ENCODE data around the gene WBP4. TPM values are rescaled to one million over a fixed set of nuclear protein-coding genes. Genes with fewer than 3 reads are reported as not detected.

WBP4 gene
- total RNA-seq, 4 donors from 2014 or later = 6.1 to 12.6 (median 7.1) TPM

DNA sequence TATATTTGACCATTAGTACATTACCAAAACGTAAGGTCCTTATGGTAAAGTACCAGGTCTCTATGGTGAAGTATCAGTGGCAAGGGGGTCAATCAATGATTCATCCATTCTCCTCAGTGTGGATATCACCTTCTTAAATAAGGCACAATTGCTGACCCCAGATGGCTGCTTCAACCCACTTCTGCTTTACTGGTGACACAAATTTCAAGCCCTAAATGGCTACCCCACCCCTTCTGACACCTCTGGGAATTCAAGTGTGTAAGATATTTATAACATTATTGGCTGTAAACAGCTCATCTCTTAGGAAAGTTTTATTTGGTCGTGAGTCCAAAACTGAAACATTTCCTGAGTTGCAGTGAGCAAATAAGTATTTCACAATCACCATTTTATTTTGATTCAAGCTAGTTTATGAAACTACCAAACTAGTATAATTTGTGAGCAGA lies 7.9 kb upstream of the WBP4 start:
- peaks cover 0 to 1% (median 0%) of the 10 kb centered on the region in 3 donors for H3K36me3 ChIP-seq
- peak overlapping the region in 1 of 4 donors; percentile 0 for H3K4me3 ChIP-seq
- intact Hi-C loops (cut with DNase I) = no loop called here
- 46 to 52% methylated on average over 2 of the region's 2 CpGs for WGBS, 2 donors
- H3K27me3 ChIP-seq = no peaks in the 10 kb centered on the region
- H3K27ac ChIP-seq = peak overlapping the region; percentile 19 to 77 (median 64)
- peaks cover 19 to 95% (median 45%) of the 10 kb centered on the region in 3 donors for H3K4me1 ChIP-seq
- no peak for TF ChIP-seq POLR2A (IDR thresholded peaks at IDR 0.05)
- TF ChIP-seq, protein P1, sequence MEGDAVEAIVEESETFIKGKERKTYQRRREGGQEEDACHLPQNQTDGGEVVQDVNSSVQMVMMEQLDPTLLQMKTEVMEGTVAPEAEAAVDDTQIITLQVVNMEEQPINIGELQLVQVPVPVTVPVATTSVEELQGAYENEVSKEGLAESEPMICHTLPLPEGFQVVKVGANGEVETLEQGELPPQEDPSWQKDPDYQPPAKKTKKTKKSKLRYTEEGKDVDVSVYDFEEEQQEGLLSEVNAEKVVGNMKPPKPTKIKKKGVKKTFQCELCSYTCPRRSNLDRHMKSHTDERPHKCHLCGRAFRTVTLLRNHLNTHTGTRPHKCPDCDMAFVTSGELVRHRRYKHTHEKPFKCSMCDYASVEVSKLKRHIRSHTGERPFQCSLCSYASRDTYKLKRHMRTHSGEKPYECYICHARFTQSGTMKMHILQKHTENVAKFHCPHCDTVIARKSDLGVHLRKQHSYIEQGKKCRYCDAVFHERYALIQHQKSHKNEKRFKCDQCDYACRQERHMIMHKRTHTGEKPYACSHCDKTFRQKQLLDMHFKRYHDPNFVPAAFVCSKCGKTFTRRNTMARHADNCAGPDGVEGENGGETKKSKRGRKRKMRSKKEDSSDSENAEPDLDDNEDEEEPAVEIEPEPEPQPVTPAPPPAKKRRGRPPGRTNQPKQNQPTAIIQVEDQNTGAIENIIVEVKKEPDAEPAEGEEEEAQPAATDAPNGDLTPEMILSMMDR (IDR thresholded peaks at IDR 0.05) = no peak
- DNase-seq = no peak
- H3K9me3 ChIP-seq = no peaks in the 10 kb centered on the region

DNA sequence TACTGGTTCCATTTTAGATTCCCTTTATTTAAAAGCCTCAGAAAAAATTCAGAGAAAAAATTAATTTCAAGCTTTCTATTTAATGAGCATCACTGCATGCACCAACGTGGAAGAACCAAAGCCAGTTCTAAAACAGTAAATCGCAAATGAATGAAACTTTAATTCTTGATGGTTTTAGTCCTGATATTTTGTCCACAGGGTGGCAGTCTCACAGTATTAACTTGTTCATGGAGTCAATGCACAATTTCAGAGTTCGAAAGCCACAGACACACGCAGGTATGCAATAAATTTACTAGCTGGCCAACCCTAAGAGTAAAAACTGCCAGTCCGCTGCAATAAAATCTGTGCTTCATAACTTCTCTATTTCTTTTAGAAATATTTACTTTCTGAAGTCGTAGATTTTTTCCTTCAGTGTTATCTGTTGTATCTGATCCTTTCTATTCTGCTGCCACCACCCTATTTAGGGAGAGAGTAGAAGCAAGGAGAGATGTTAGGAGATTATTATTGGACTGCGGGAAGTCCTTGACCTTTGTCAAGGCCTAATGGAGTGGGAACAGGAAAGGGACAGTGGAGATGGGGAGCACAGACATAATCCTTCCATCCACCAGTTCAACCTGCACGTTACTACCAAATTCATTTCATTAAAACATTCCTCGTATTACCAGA lies 7.0 kb upstream of the WBP4 start:
- peaks cover 22 to 96% (median 50%) of the 10 kb centered on the region in 3 donors for H3K4me1 ChIP-seq

DNA sequence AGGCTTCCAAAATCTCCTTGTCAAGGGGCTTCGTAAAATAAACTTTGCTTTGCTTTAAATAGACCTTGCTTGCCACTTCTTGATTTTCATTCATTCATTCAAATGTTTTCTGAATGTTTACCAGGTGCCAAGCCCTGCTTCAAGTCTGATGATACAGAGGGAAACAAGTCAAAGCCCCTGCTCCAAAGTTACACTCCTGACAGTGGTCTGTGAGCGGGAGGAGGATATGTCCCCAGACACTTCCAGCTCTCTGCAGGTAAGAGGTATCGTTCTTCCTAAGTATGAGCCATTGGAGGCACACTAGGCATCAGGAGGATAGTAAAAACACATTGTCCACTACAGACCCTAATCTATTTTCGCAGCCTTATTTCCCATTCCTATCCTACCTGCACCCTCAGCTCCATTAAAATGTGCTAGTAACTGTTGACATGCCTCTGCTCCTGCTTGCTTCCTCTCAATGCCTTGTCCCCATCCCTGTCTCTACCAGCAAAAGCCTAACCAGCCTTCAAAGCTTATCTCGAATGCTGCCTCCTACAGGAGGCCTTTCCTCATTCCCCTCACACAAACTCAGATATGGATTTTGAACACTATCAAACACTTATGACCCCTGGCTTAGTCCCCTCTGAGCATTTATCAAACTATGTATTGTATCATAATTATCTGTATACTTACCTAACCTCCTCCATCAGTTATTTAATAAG lies 6.2 kb upstream of the WBP4 start:
- intact Hi-C loops (cut with DNase I) = no loop called here
- no peaks in the 10 kb centered on the region for H3K27me3 ChIP-seq
- H3K36me3 ChIP-seq = no peaks in the 10 kb centered on the region
- peak overlapping the region in 3 of 4 donors; percentile 7 to 68 (median 59) for H3K27ac ChIP-seq
- no peaks in the 10 kb centered on the region for H3K9me3 ChIP-seq
- DNase-seq = no peak
- TF ChIP-seq, protein P1 (IDR thresholded peaks at IDR 0.05) = no peak
- TF ChIP-seq POLR2A (IDR thresholded peaks at IDR 0.05) = no peak
- H3K4me1 ChIP-seq = peaks cover 22 to 93% (median 47%) of the 10 kb centered on the region in 3 donors
- WGBS, 2 donors = 89 to 94% methylated on average over 5 of the region's 5 CpGs
- H3K4me3 ChIP-seq = no peak overlapping the region

More for the DNA sequence above, 7.0 kb upstream of the WBP4 start:
- no peaks in the 10 kb centered on the region for H3K9me3 ChIP-seq
- H3K36me3 ChIP-seq = no peaks in the 10 kb centered on the region
- TF ChIP-seq, protein P1 (IDR thresholded peaks at IDR 0.05) = peak; percentile 36 to 66 (median 50)
- no peak for TF ChIP-seq POLR2A (IDR thresholded peaks at IDR 0.05)
- WGBS, 2 donors = 42 to 50% methylated on average over 9 of the region's 9 CpGs
- intact Hi-C loops (cut with DNase I) = no loop called here
- H3K27me3 ChIP-seq = no peaks in the 10 kb centered on the region
- H3K4me3 ChIP-seq = no peak overlapping the region
- H3K27ac ChIP-seq = peak overlapping the region in 2 of 4 donors; percentile 59 to 68
- no peak for DNase-seq

DNA sequence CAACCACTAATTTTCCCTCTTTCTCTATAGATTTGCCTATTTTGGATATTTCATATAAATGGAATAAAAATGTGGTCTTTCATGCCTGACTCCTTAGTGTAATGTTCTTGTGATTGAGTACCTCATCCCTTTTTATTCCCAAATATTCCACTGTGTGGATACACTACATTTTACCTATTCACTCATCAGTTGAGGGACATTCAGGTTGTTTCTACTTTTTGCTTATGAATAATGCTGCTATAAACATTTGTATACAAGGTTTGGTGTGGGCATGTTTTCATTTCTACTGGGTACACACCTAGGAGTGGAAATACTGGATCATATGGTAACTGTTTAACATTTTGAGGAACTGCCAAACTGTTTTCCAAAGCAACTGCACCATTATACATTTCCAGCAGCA lies 5.1 kb upstream of the WBP4 start:
- H3K4me1 ChIP-seq = peaks cover 22 to 82% (median 47%) of the 10 kb centered on the region in 3 donors

More for the DNA sequence above, 5.1 kb upstream of the WBP4 start:
- H3K36me3 ChIP-seq = no peaks in the 10 kb centered on the region
- TF ChIP-seq, protein P1 (IDR thresholded peaks at IDR 0.05) = no peak
- TF ChIP-seq POLR2A (IDR thresholded peaks at IDR 0.05) = no peak
- no peak overlapping the region for H3K4me3 ChIP-seq
- no peaks in the 10 kb centered on the region for H3K27me3 ChIP-seq
- no peaks in the 10 kb centered on the region for H3K9me3 ChIP-seq
- intact Hi-C loops (cut with DNase I) = no loop called here
- H3K27ac ChIP-seq = no peak overlapping the region
- DNase-seq = no peak

Measured in esophagus squamous epithelium (tissue), 5 donors.